HG03520 (cell line): ENCODE results near the gene DES.
"Not testable (repeated sequence)": the region's sequence is repeated elsewhere in the genome, so short reads cannot be mapped to it uniquely, and the experiment has no call there.

Experiments
- ATAC-seq: cut with Tn5 transposase; IDR thresholded peaks from one replicate; pipeline ENCODE4 v1.9.1; 2021; ENCODE audit warnings: mild to moderate bottlenecking, moderate library complexity; ENCODE audit not compliant: unreplicated experiment

The DES gene

DNA sequence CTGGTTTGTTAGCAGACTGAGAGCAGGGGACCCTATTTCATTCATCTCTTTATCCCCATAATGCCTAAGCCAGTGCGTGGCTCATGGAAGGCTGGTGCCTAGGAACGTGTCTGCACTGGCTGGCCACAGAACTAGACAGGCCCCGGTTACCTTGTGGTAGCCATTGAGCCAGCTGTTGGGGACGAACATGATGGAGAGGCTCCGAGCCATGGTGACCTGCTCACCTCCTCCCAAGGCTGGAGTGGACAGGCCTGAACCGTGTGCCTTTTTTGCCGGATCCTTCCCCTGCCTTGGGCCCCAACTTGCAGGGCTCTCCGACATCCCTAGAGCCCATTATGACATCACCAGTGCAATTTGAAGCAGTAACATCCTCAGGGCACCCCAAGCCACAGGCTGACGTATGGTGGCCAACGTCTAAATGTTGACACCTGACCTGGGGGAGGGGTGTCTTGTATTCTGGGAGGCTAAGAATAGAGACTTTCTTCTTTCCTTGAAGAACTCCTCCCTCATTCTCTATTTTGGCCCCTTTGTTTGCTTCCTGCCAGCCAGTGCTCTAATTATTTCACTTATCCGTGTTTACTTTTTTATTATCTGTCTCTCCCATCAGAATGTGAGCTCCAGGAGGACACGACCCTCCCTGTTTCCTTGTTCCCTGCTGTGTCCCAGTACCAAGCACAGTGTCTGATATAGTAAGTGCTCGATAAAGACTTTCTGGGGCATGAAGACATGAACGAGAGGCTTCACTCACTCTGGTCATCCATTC, 18.3 kb upstream of the DES start:
- no peak for ATAC-seq

- ATAC-seq = no peak
These were observed 17.6 kb upstream of the DES start for GRCh38 chr2:219400562-219400961.

DNA sequence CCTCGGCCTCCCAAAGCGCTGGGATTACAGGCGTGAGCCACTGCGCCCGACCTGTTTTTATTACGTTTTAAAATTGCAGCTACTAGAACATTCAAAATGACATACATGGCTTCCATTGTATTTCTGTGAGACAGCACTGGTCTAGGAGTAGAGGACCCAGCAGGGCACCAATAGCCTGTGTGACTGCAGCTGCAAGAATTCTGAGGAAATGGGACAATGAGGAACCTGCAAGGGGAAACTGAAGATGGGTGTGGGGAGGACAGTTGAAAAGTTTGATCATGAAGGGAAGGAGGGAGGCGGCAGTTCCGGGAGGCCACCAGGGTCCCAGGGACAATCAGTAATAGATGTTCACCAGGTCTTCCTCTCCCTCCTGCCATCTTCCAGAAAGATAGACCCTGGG, 16.6 kb upstream of the DES start:
- no peak for ATAC-seq

DNA sequence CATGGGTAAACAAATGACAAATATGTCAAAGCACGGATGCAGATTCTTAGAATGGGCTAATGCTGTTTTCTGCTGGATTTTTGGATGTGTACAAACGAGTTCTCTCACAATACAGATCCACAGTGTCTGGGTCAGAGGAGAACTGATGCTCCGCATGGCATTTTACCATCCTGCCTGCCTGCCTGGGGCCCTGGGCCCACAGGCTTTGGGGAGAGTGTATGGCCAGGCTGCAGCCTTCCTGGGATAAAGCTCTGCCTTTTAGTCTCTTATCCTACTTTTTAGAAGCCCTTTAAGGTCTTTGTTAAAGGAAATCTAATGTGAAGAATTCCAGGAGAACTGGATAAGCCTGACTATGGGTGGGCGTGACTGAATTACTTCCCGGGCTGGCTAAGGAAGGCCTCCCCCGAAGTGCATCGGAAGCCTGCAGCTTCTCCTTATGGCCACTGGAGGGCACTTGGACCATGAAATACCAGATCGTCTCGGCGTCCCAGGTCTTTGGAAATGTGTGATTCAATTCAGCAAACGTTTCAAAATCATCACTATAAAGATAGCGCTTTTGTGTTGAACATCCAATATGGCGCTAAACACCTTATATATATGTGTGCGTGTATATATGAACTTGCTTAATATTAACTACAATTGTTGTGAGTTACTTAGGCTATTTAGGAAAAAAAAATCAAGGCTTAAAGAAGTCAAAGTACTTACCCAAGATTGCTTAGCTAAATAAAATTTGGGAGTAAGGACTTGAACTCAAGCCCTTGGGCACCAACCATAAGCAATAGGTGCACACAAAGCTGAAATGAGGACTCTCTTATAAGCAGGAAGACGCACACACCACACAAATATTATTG, 15.3 kb upstream of the DES start:
- ATAC-seq = peak; percentile 74

GRCh38 chr2:219403861-219404260, 14.3 kb upstream of the DES start:
- no peak for ATAC-seq

GRCh38 chr2:219404291-219404910, 13.8 kb upstream of the DES start:
- ATAC-seq = no peak

DNA sequence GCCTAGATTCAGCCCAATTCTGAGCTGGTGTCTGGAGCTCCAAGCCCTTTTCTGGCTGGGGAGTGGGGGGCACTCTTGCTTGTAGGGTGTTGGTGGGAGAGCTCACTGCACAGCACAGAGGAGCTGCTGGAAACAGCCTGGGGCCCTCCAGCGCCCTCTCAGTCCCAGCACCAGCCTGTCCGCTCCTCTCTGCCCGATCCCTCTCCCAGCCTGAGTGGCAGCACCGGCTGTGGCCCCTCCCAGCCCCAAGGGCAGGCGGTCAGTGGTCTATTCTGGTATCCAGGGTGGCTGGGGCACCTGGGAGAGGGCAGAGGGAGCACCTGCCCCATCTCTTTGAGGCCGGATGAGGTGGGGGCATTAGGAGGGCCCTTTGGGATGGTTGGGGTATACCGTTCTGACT, 13.2 kb upstream of the DES start:
- ATAC-seq = no peak

DNA sequence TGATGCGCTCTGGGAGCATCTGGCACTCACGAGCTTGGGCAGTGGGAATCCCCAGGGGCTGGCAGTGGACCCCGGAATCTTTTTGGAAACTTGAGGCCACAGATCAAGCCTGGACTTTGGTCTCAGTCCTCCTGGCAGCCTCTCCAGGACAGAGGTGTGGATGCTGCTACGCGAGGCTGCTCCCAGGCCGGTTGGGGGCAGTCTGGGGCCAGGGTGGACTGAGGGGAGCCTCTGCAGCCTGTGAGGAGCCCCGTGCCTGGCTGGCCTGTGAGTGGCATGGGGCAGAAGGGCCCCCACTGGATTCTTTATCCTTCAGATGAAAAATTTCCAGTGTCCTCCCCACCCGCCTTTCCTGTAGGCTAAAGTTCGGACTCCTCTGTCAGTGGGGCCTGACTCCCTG, 12.7 kb upstream of the DES start:
- ATAC-seq = no peak

DNA sequence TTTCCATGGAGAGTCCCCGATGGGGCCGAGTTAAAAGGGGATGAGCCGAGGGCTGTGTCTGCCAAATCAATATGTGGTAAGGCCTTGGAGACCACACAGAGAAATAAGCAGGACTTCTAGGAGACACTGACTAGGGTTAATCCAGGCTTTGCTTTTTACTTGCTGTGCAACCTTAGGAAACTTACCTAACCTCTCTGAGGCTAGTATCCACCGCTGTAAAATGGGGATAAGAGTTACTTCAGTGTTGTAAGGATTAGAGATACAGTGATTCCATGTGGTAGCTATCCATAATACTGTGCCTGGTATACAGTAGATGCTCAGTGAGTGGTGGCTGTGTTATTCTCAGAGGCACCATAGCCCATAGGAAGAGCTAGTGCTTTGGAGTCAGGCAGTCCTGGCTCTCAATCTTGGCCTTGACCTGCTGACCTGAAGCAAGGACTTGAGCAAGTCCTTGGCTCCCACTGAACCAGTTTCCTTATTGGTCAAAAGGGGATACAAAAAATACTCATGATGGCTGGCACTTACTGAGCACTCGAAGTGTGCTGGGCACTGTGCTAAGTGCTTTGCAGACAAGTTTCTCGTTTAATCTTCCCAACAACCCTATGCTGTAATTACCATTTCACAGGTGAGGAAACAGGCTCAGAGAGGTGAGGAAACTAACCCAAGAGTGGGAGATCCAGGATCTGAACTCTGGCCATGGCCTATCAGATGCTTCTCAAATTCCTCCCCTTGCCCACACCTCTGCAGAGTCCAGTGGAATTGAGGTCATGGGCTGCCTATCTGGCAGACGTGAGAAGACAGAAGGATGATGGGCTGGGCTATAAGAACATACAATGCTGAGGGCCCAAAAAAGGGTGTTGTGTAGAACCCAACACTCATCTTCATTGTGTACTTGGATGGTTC, 12.0 kb upstream of the DES start:
- no peak for ATAC-seq

DNA sequence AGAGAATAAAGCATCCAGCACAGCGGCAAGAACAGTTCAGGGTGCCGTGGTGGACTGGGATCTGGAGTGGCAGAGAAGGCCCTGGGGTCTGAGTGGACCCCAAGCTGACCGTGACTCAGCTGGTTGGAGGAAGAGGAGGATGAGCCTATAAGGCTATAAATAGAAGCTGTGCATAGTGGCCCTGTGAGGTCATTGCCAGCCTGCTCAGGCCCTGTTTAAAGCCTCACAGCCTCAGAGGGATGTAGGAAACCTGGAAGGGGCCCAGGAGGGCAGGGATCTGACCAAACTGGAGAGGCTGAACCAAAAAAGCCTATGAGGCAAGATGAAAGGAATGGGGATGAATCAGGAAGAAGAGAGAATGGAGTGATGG, 11.3 kb upstream of the DES start:
- ATAC-seq = no peak

- ATAC-seq = not testable (repeated sequence)
These were observed 10.8 kb upstream of the DES start for GRCh38 chr2:219407343-219407742.

DNA sequence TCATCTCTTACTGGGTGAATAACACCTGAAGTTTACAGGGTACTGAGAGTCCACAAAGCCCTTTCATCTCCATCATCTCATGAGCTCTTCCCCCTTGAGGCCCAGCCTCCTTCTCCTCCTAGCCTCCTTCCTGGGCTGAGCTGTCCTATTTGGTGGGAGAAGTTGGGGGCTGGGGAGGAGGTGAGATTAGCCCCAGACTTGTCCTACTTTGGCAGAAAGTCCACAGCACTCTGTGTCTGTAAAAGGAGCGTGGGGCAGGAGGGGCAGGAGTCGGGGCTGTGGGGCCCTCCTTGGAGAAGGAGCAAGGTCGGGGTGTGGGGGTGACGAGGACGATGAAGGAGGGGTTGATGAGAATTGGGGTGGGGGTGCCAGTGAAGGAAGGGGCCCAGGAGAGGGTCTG, 10.0 kb upstream of the DES start:
- ATAC-seq = no peak

DNA sequence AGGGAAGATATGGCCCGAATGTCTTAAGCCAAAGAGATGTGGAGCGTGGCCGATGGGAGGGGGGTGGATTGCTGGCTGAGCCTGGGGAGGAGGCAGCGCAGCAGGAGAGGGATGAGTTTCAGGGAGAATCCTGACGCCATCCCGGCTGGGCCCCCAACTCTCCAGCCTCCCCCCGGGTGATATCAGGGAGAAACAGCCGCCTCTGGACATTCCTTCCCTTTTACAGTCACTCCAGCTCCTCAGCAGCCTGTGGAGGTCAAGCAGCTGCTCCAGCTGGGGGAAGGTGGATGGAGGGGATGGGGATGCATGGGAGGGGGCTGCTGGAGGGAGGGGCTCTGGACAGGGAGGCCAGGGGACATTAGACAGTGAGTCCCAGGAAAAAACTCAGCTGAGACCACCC, 9.5 kb upstream of the DES start:
- no peak for ATAC-seq

DNA sequence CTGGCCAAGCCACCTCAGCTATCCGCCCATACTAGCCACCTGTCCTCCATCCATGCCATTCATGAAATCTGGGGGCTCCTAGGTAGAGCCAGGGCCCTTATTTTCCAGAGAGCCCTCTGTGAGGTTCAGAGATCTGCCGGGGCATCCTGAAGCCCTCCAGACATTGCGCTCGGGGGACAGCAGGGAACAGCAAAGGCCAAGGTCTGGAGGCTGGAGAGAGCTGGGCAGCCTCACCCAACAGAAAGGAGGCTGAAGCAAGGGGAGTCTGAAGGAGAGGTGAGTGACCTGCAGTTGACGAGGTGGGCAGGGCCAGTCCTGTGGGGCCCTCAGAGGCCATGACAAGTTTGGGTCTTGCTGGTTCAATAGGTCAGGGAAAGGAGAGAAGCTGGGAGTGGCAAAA, 8.6 kb upstream of the DES start:
- no peak for ATAC-seq

DNA sequence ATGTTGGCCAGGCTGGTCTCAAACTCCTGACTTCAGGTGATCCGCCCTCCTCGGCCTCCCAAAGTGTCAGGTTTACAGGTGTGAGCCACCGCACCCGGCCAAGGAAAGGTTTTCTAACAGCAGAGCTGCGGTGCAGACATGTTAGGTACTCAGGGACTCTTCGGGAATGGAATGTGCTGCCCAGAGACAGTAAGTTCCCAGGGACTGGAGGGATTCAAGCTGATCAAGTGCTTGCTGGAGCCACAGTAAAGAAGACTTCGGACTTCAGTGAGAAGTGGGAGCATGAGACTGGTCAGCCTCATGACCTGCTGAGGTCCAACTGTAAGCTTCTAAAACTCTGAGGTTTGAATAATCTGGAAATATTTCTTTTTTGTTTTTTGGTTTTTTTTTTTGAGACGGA, 7.8 kb upstream of the DES start:
- ATAC-seq = no peak

- no peak for ATAC-seq
These were observed 3.3 kb upstream of the DES start for GRCh38 chr2:219414857-219415256.

DNA sequence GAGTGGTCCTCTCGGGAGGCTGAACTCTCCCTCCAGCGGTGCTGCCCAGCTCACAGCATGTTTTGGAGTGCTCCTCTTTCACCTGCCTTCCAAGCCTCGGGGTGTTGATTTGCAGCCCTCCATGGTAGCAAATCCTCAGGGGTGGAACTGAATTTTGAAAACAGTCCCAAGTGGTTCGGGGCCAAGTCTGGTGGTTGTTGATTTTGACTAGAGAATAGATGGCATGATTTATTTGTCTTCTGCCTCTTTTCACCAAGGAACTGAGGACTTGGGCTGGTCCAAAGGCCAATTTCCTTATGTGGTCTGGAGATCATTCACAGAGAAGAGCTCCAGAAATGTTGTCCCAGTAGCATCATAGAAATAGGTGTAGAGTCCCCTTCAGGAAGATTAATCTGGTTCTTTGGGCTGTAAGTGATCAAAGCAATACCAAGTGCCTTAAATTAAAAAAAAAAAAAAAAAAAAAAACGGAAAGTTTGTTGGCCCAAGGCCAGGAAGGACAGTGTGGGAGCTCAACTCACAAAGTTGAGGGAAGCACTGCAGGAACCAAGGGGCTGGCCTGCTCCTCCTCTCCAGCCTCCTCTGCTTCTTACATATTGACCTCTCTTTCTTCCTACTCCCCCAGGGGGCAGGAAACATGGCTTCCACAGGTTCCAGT, 2.5 kb upstream of the DES start:
- ATAC-seq = no peak

DNA sequence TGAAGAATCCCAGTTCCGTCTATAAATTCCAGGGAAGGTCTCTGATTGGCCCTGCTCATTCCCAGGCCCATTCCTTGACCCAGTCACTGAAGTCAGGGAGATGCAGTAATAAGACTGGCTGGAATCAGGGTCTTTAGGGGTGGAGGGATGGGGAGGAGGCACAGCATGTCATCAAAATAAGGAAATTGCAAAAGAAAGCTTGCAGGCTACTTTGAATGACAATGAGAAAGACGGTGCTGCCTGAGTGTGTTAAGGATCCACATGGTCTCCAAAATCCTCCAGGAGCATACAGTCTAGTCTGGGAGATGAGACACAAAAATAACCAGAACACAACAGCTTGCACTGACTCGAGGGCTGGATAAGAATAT, 2.0 kb upstream of the DES start:
- no peak for ATAC-seq

DNA sequence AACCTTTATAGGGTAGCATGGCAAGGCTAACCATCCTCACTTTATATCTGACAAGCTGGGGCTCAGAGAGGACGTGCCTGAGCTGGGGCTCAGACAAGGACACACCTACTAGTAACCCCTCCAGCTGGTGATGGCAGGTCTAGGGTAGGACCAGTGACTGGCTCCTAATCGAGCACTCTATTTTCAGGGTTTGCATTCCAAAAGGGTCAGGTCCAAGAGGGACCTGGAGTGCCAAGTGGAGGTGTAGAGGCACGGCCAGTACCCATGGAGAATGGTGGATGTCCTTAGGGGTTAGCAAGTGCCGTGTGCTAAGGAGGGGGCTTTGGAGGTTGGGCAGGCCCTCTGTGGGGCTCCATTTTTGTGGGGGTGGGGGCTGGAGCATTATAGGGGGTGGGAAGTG, 1.2 kb upstream of the DES start:
- no peak for ATAC-seq

- ATAC-seq = no peak
These were observed 803 bp upstream of the DES start for GRCh38 chr2:219417374-219417773.

DNA sequence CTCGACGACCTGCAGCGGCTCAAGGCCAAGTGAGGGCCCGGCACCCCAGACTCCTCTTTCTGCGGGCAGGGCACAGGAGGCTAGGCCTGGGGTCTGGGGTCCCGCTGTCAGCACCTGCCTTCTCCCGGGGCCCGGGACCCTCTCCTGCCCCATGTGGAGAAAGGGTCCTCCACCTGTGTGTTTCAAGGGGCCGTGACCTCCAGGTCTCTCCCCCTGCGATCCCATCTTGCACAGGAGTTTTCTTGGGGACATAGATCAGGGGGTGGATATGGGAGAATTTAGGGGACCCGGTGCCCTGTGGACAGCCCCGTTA, 791 bp downstream of the DES start:
- ATAC-seq = no peak
